Measurements from ENCODE around the gene MICALL1. TPM values are rescaled to one million over a fixed set of nuclear protein-coding genes. Genes with fewer than 3 reads are reported as not detected.
"Not testable (repeated sequence)": the region's sequence is repeated elsewhere in the genome, so short reads cannot be mapped to it uniquely, and the experiment has no call there.

Gene MICALL1
- total RNA-seq, 1 donor from 2014 or later = 11.0 TPM

DNA sequence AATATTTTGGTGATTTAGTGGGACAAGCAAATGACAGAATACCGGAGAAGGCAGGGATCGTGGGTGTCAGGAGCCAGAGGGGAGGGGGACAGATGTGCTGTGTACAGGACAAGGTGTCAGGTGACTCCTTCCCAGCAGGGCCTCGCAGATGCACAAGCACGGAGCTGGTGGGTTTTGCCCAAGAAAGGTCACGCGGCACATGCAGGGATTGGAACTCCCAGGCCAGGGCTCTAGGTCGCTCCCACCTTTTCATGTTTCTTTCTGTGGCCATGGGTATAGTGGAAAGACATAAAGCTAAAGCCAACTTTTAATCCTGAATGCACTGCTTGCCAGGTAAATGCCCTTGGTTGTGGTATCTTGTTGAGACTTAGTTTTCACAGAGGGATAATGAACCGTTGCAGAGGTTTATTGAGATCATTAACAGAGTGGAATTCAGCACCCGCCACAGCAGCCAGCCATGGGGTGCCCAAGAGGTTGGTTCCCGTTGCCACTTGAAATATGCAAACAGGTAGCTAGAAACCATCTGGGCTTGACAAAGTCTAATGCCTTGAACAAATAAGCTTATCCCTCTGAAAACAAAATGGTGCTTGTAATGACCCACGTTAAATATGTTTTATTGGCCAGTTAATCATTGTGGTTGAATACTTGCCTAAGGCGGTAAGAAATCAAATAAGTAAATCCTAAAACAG lies 37.2 kb downstream of the MICALL1 start:
- no peak overlapping the region for H3K4me3 ChIP-seq (ENCODE audit: low read length in 3 of 3)
- H3K36me3 ChIP-seq (ENCODE audit: control insufficient read depth in 3 of 3, insufficient read depth in 3 of 3, low read length in 3 of 3) = peaks cover 14 to 27% (median 18%) of the 10 kb centered on the region in 3 donors
- no peaks in the 10 kb centered on the region for H3K9me3 ChIP-seq (ENCODE audit: control insufficient read depth in 3 of 3, low read length in 3 of 3)
- no peaks in the 10 kb centered on the region for H3K4me1 ChIP-seq (ENCODE audit: control insufficient read depth in 3 of 3, insufficient read depth in 3 of 3, low read length in 3 of 3)
- no peak overlapping the region for H3K27ac ChIP-seq (ENCODE audit: low read depth, low read length)
- H3K27me3 ChIP-seq (ENCODE audit: control insufficient read depth in 3 of 3, insufficient read depth in 3 of 3, low read length in 3 of 3) = no peaks in the 10 kb centered on the region
- no peak overlapping the region for H3K9ac ChIP-seq (ENCODE audit: low read depth in 1 of 3, low read length in 3 of 3)

DNA sequence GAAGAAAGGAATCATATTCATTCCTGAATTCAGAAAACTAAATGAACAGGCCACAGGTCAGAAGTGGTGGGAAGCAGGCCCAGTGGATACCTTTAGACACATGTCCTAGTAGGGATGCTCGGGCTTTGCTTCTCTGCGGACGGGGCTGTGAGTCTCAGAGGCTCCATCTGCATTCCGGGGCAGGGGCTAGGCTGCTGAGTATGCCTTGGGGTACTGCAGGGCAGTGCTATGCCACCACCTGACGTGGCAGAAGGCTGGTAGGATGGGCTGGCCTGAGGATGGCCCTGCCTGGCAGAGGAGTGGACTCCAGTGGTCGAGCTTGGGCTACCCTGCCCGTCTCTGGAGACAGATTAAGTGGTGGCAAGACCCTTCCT lies 37.7 kb downstream of the MICALL1 start:
- Histone ChIP-seq H3K27me3 (ENCODE audit: control insufficient read depth in 3 of 3, insufficient read depth in 3 of 3, low read length in 3 of 3) (no peaks in the 10 kb centered on the region), H3K9ac (ENCODE audit: low read depth in 1 of 3, low read length in 3 of 3) (no peak overlapping the region), H3K27ac (ENCODE audit: low read depth, low read length) (no peak overlapping the region), H3K4me1 (ENCODE audit: control insufficient read depth in 3 of 3, insufficient read depth in 3 of 3, low read length in 3 of 3) (no peaks in the 10 kb centered on the region), H3K4me3 (ENCODE audit: low read length in 3 of 3) (no peak overlapping the region), H3K36me3 (ENCODE audit: control insufficient read depth in 3 of 3, insufficient read depth in 3 of 3, low read length in 3 of 3) (peaks cover 14 to 27% (median 18%) of the 10 kb centered on the region in 3 donors), H3K9me3 (ENCODE audit: control insufficient read depth in 3 of 3, low read length in 3 of 3) (no peaks in the 10 kb centered on the region)

DNA sequence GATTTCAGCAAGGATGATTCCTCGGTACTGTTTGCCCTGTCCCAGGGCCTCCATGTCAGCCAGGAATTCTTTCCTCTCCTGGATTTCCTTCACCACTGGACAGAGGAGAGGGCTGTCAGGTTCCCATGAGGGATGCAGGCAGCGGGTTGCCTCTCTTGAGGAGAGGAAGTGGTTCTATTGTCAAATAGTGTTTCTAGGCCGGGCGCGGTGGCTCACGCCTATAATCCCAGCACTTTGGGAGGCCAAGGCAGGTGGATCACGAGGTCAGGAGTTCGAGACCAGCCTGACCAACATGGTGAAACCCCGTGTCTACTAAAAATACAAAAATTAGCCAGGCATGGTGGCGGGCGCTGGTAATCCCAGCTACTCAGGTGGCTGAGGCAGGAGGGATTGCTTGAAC lies 38.3 kb downstream of the MICALL1 start:
- H3K9me3 ChIP-seq (ENCODE audit: control insufficient read depth in 3 of 3, low read length in 3 of 3); H3K4me3 ChIP-seq (ENCODE audit: low read length in 3 of 3); H3K4me1 ChIP-seq (ENCODE audit: control insufficient read depth in 3 of 3, insufficient read depth in 3 of 3, low read length in 3 of 3); H3K27me3 ChIP-seq (ENCODE audit: control insufficient read depth in 3 of 3, insufficient read depth in 3 of 3, low read length in 3 of 3); H3K27ac ChIP-seq (ENCODE audit: low read depth, low read length); H3K9ac ChIP-seq (ENCODE audit: low read depth in 1 of 3, low read length in 3 of 3): not testable (repeated sequence)
- peaks cover 14 to 23% (median 18%) of the 10 kb centered on the region in 3 donors for H3K36me3 ChIP-seq (ENCODE audit: control insufficient read depth in 3 of 3, insufficient read depth in 3 of 3, low read length in 3 of 3)

DNA sequence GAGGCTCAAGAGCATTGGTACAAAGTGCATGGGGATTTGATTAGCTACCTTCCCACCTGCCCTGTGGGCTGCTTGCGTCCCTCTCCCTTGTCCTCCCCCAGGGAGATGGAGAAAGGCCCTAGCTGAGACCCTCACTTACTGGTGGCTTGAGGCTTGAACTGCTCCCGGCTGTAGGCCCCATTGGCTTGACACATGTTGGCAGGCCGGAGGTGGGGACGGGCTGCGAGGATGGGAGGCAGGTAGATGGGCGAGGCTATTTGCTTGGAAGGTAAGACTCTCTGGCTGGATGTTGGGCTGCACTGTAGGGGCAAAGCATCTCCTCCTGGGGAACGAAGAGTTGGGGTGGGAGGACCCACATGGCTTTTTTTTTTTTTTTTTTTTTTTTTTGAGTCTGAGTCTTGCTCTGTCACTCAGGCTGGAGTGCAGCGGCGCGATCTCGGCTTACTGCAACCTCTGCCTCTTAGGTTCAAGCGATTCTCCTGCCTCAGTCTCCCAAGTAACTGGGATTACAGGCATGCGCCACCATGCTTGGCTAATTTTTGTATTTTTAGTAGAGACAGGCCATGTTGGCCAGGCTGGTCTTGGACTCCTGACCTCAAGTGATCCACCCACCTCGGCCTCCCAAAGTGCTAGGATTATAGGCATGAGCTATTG lies 41.2 kb downstream of the MICALL1 start:
- H3K36me3 ChIP-seq (ENCODE audit: control insufficient read depth in 3 of 3, insufficient read depth in 3 of 3, low read length in 3 of 3); H3K27ac ChIP-seq (ENCODE audit: low read depth, low read length): not testable (repeated sequence)

DNA sequence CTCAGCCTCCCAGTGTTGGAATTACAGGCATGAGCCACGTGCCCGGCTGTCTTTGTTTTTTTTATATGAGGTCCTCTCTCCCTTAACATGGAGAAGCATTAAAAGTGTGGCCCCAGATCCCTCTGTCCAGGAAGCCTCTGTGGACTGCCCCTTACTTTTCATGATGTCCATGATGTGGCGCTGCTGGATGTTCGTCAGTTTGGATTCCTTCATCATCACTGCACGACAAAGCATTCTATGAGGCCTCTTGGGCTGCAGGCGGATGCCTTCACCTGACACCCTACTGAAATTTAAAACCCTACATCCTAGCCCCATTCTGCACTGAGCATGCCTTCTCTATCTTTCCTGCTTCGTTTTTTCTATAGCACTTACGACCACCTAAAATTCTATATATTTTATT lies 45.2 kb downstream of the MICALL1 start:
- no peak overlapping the region for H3K9ac ChIP-seq (ENCODE audit: low read depth in 1 of 3, low read length in 3 of 3)
- H3K4me3 ChIP-seq (ENCODE audit: low read length in 3 of 3) = no peak overlapping the region
- H3K27me3 ChIP-seq (ENCODE audit: control insufficient read depth in 3 of 3, insufficient read depth in 3 of 3, low read length in 3 of 3) = peaks cover 0 to 5% (median 0%) of the 10 kb centered on the region in 3 donors
- no peaks in the 10 kb centered on the region for H3K9me3 ChIP-seq (ENCODE audit: control insufficient read depth in 3 of 3, low read length in 3 of 3)
- H3K36me3 ChIP-seq (ENCODE audit: control insufficient read depth in 3 of 3, insufficient read depth in 3 of 3, low read length in 3 of 3) = peaks cover 0 to 2% (median 0%) of the 10 kb centered on the region in 3 donors
- H3K27ac ChIP-seq (ENCODE audit: low read depth, low read length) = no peak overlapping the region
- peaks cover 16 to 23% (median 17%) of the 10 kb centered on the region in 3 donors for H3K4me1 ChIP-seq (ENCODE audit: control insufficient read depth in 3 of 3, insufficient read depth in 3 of 3, low read length in 3 of 3)

More for the DNA sequence above, 41.2 kb downstream of the MICALL1 start:
- not testable (repeated sequence) for H3K4me3 ChIP-seq (ENCODE audit: low read length in 3 of 3); H3K9ac ChIP-seq (ENCODE audit: low read depth in 1 of 3, low read length in 3 of 3); H3K27me3 ChIP-seq (ENCODE audit: control insufficient read depth in 3 of 3, insufficient read depth in 3 of 3, low read length in 3 of 3); H3K4me1 ChIP-seq (ENCODE audit: control insufficient read depth in 3 of 3, insufficient read depth in 3 of 3, low read length in 3 of 3); H3K9me3 ChIP-seq (ENCODE audit: control insufficient read depth in 3 of 3, low read length in 3 of 3)

DNA sequence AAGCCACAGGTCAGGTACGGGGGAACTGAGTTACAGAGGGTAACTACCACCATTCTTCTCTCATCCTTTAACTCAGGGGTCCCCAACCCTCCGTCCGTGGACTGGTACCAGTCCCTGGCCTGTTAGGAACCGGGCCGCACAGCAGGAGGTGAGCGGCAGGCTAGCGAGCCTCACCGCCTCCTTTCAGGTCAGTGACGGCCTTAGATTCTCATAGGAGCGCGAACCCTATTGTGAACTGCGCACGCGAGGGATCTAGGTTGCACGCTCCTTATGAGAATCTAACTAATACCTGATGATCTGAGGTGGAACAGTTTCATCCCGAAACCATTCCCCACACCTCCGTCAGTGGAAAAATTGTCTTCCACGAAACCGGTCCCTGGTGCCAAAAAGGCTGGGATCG lies 46.5 kb downstream of the MICALL1 start:
- peaks cover 23 to 29% (median 27%) of the 10 kb centered on the region in 3 donors for H3K4me1 ChIP-seq (ENCODE audit: control insufficient read depth in 3 of 3, insufficient read depth in 3 of 3, low read length in 3 of 3)
- H3K9ac ChIP-seq (ENCODE audit: low read depth in 1 of 3, low read length in 3 of 3) = peak overlapping the region; percentile 96 to 99 (median 97)
- H3K27me3 ChIP-seq (ENCODE audit: control insufficient read depth in 3 of 3, insufficient read depth in 3 of 3, low read length in 3 of 3) = not testable (repeated sequence)

DNA sequence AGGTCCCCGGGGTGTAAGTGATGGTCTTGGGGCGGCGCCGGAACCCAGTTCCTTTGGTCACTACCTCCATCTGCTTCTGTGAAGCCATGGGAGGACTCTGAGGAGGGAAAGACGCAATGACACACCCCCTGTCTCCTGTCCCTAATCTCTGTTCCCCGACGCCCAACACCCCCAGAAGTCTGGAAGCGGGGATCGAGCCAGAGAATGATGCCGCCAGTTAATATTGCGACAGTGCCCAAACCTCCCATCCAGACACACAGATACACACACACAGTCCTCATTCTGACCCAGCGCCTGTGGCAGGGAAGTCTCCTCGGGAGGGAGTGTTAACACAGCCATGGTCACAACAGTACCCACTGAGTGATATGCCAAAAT lies 47.0 kb downstream of the MICALL1 start:
- peaks cover 12 to 15% (median 14%) of the 10 kb centered on the region in 3 donors for H3K36me3 ChIP-seq (ENCODE audit: control insufficient read depth in 3 of 3, insufficient read depth in 3 of 3, low read length in 3 of 3)
- no peaks in the 10 kb centered on the region for H3K9me3 ChIP-seq (ENCODE audit: control insufficient read depth in 3 of 3, low read length in 3 of 3)
- H3K4me3 ChIP-seq (ENCODE audit: low read length in 3 of 3) = peak overlapping the region; percentile 98 to 100 (median 98)
- peaks cover 0 to 5% (median 0%) of the 10 kb centered on the region in 3 donors for H3K27me3 ChIP-seq (ENCODE audit: control insufficient read depth in 3 of 3, insufficient read depth in 3 of 3, low read length in 3 of 3)
- H3K4me1 ChIP-seq (ENCODE audit: control insufficient read depth in 3 of 3, insufficient read depth in 3 of 3, low read length in 3 of 3) = peaks cover 25 to 29% (median 29%) of the 10 kb centered on the region in 3 donors
- H3K9ac ChIP-seq (ENCODE audit: low read depth in 1 of 3, low read length in 3 of 3) = peak overlapping the region; percentile 96 to 99 (median 97)
- H3K27ac ChIP-seq (ENCODE audit: low read depth, low read length) = peak overlapping the region; percentile 74

More for the DNA sequence above, 46.5 kb downstream of the MICALL1 start:
- peaks cover 9 to 12% (median 10%) of the 10 kb centered on the region in 3 donors for H3K36me3 ChIP-seq (ENCODE audit: control insufficient read depth in 3 of 3, insufficient read depth in 3 of 3, low read length in 3 of 3)
- H3K27ac ChIP-seq (ENCODE audit: low read depth, low read length); H3K9me3 ChIP-seq (ENCODE audit: control insufficient read depth in 3 of 3, low read length in 3 of 3): not testable (repeated sequence)
- H3K4me3 ChIP-seq (ENCODE audit: low read length in 3 of 3) = peak overlapping the region; percentile 98 to 100 (median 98)

DNA sequence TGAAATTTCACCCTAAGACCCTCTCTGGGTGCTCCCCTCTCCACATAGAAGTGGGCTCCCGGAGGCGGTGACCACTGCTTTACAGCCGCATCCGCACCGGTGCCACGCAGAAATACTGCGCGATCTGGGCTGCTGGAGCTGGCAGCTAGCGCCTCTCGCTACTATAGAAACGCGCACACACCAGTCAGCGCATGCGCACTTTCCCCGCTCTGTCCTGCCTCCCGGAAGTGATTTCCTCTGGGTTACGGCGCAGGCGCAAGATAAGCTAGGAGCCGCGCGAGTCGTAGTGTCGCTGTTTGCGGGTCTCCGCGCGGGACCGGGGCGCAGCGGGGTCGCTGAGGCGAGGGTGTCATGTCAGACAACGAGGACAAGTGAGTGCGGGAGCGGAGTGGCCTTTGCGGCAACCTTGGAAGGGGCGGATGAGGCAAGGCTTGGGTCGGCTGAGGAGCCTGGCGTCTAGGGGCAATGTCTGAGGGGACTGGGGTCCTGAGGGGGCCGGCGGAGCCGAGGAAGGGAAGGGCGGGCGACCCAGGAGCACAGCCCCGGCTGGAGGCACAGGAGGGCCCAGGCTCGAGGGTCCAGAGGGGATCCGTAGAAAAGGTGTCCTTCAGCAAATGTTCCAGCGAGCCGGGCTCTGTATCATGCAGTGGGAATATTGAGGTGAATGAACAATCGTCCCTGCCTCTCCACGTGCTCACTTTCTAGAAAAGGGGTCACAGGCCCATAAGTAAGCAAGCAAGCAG lies 47.5 kb downstream of the MICALL1 start, which contains the start of the genes C22orf23 and POLR2F:
TSS of gene C22orf23 (minus strand) at position 165 of the 743 bp plus-strand sequence. CDS start 452 bp downstream, outside the sequence.
TSS of gene POLR2F (plus strand) at position 263 of the 743 bp plus-strand sequence. CDS start at position 352, 89 bp downstream.
- Histone ChIP-seq H3K4me3 (ENCODE audit: low read length in 3 of 3) (peak within 1 kb of the TSS; percentile 98 to 100 (median 98)), H3K36me3 (ENCODE audit: control insufficient read depth in 3 of 3, insufficient read depth in 3 of 3, low read length in 3 of 3) (peaks cover 15 to 18% (median 15%) of the 10 kb centered on the region in 3 donors), H3K9me3 (ENCODE audit: control insufficient read depth in 3 of 3, low read length in 3 of 3) (no peaks in the 10 kb centered on the region), H3K27ac (ENCODE audit: low read depth, low read length) (peak within 1 kb of the TSS; percentile 74), H3K9ac (ENCODE audit: low read depth in 1 of 3, low read length in 3 of 3) (peak within 1 kb of the TSS; percentile 96 to 99 (median 97)), H3K4me1 (ENCODE audit: control insufficient read depth in 3 of 3, insufficient read depth in 3 of 3, low read length in 3 of 3) (peaks cover 25 to 29% (median 29%) of the 10 kb centered on the region in 3 donors), H3K27me3 (ENCODE audit: control insufficient read depth in 3 of 3, insufficient read depth in 3 of 3, low read length in 3 of 3) (peaks cover 0 to 5% (median 0%) of the 10 kb centered on the region in 3 donors)

DNA sequence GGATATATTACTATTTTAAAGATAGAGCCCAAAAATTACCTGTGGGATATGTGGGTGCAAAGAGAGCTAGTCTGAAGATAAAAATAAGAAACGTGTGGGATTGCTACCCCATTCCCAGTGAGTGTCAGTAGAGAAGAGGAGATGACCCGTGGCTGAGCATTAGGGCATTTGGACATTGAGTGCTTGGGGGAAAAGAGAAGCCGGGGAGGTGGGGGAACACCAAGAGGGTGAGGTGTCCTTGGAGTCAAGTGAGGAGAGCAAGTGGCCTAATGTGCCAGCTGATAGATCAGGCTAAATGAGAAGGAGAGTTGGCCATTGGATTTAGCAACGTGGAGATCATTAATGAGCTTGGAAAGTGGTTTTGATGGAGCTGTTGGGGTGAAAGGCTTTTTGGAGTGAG lies 48.6 kb downstream of the MICALL1 start:
- peak overlapping the region; percentile 25 to 100 (median 98) for H3K4me3 ChIP-seq (ENCODE audit: low read length in 3 of 3)
- H3K4me1 ChIP-seq (ENCODE audit: control insufficient read depth in 3 of 3, insufficient read depth in 3 of 3, low read length in 3 of 3) = peaks cover 25 to 29% (median 29%) of the 10 kb centered on the region in 3 donors
- no peaks in the 10 kb centered on the region for H3K9me3 ChIP-seq (ENCODE audit: control insufficient read depth in 3 of 3, low read length in 3 of 3)
- peaks cover 0 to 5% (median 0%) of the 10 kb centered on the region in 3 donors for H3K27me3 ChIP-seq (ENCODE audit: control insufficient read depth in 3 of 3, insufficient read depth in 3 of 3, low read length in 3 of 3)
- peaks cover 24 to 28% (median 25%) of the 10 kb centered on the region in 3 donors for H3K36me3 ChIP-seq (ENCODE audit: control insufficient read depth in 3 of 3, insufficient read depth in 3 of 3, low read length in 3 of 3)
- peak overlapping the region in 2 of 3 donors; percentile 13 to 96 for H3K9ac ChIP-seq (ENCODE audit: low read depth in 1 of 3, low read length in 3 of 3)
- no peak overlapping the region for H3K27ac ChIP-seq (ENCODE audit: low read depth, low read length)

Data from skeletal muscle tissue (tissue), 4 donors.